Upper lobe of left lung (tissue), 4 donors: ENCODE data around the gene CCDC86.

Source experiments
- EP300 ChIP-seq, 4 donors: sonication (generic); formaldehyde crosslinking; IDR thresholded peaks; one replicate each; pipeline ENCODE4 v1.5.1; 2017; ENCODE audit warnings: antibody characterized with exemption in 4 of 4, control low read depth in 2 of 4
- TF ChIP-seq, protein P1 (sequence below), 6 experiments: fragments of 450-650 bp in 4 of 6; fragments of 200-600 bp in 2 of 6; sonication (generic) in 2 of 6; IDR thresholded peaks; one replicate each; pipeline ENCODE4 v1.5.1; 2016 to 2019; ENCODE audit warnings: antibody characterized with exemption in 6 of 6

DNA sequence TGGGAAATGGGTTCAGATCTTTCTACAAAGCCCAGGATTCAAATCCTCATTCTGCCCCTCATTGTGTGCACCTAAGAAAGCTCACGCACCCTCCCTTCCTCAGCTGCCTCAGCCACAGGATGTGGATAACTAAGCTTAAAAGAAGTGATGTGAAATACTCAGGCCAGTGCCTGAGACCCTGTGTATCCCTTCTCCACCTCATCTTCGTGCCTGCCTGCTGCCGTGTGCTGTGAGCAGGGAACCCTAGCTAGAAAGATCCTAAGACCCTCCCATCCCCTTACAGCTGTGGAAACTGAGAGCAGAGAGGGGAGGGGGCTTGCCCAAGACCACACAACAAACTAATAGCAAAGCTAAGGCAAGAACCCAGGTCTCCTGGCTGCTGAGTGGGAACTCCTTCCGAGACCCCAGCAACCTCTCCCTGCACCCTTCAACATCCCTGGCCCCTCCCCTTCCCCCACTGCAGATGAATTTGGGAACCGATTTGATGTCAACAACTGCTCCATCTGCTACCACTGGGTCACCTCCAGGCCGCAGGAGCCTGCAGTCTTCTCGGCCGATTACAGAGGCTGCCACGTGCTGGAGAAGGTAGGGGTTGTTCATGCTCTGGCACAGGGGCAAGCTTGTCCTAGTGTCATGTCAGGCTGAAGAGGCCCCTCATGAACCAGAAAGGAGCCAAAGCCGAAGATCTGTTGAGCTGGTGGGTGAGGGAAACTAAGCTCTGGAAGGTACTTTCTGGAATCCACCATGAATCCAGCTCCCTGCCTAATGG, 27.0 kb downstream of the CCDC86 start:
- TF ChIP-seq, protein P1, sequence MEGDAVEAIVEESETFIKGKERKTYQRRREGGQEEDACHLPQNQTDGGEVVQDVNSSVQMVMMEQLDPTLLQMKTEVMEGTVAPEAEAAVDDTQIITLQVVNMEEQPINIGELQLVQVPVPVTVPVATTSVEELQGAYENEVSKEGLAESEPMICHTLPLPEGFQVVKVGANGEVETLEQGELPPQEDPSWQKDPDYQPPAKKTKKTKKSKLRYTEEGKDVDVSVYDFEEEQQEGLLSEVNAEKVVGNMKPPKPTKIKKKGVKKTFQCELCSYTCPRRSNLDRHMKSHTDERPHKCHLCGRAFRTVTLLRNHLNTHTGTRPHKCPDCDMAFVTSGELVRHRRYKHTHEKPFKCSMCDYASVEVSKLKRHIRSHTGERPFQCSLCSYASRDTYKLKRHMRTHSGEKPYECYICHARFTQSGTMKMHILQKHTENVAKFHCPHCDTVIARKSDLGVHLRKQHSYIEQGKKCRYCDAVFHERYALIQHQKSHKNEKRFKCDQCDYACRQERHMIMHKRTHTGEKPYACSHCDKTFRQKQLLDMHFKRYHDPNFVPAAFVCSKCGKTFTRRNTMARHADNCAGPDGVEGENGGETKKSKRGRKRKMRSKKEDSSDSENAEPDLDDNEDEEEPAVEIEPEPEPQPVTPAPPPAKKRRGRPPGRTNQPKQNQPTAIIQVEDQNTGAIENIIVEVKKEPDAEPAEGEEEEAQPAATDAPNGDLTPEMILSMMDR (IDR thresholded peaks at IDR 0.05): no peak
- TF ChIP-seq EP300 (IDR thresholded peaks at IDR 0.05): no peak
